HUES64 (cell line): Measurements from ENCODE around the gene ARNT2.

Experiments used
- H3K27ac ChIP-seq: 2 replicates; pipeline ENCODE4 v1.7.0; 2013; ENCODE audit warnings: low read depth, low read length, inconsistent platforms
- H3K27me3 ChIP-seq: 2 replicates; pipeline ENCODE4 v1.6.1; 2013; ENCODE audit warnings: mild to moderate bottlenecking, low read length; ENCODE audit not compliant: insufficient read depth
- H3K36me3 ChIP-seq: 2 replicates; pipeline ENCODE4 v1.6.1; 2013; ENCODE audit warnings: mild to moderate bottlenecking, low read length; ENCODE audit not compliant: insufficient read depth
- H3K4me1 ChIP-seq: 2 replicates; pipeline ENCODE4 v1.6.1; 2013; ENCODE audit warnings: mild to moderate bottlenecking, low read length, moderate library complexity; ENCODE audit not compliant: insufficient read depth
- H3K4me3 ChIP-seq: 2 replicates; pipeline ENCODE4 v1.5.1; 2013; ENCODE audit warnings: mild to moderate bottlenecking, low read length, moderate library complexity
- H3K9ac ChIP-seq: 2 replicates; pipeline ENCODE4 v1.6.1; 2013; ENCODE audit warnings: mild to moderate bottlenecking, low read depth, low read length
- H3K9me3 ChIP-seq: 2 replicates; pipeline ENCODE4 v1.6.1; 2013; ENCODE audit warnings: low read depth, low read length; ENCODE audit not compliant: insufficient read depth
- WGBS: fragments of 150-250, 120-280 bp; methylation state at CpG from one replicate; pipeline ENCODE4 v1.1.7; 2013; ENCODE audit warnings: missing lambda C conversion rate; 5-methylcytosine and 5-hydroxymethylcytosine counted together

The ARNT2 gene

DNA sequence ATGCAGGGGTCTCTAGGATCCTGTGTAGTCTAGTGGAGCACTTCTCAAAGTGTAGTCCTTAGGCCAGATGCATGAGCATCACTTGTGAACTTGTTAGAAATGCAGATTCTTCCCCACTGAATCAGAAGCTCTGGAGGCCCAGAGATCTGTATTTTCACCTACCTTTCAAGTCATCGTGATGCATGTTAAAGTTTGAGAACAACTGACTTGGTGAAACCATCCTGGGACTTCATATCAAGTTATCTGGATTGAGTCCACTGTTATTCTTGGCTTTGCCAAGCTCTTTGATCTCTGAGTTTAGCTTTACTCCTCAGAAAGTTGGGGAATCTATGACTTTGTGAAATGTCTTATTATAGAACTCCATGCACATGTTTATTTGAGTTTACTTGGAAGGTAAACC is 78.5 kb downstream of the ARNT2 start:
- Histone ChIP-seq H3K27ac (no peak overlapping the region), H3K4me1 (peaks cover 15% of the 10 kb centered on the region; the same call in 1 of the 2 replicates), H3K36me3 (no peaks in the 10 kb centered on the region), H3K9ac (no peak overlapping the region), H3K27me3 (no peaks in the 10 kb centered on the region), H3K9me3 (no peaks in the 10 kb centered on the region), H3K4me3 (no peak overlapping the region)
- WGBS: 76% methylated on average over 1 of the region's 1 CpG

DNA sequence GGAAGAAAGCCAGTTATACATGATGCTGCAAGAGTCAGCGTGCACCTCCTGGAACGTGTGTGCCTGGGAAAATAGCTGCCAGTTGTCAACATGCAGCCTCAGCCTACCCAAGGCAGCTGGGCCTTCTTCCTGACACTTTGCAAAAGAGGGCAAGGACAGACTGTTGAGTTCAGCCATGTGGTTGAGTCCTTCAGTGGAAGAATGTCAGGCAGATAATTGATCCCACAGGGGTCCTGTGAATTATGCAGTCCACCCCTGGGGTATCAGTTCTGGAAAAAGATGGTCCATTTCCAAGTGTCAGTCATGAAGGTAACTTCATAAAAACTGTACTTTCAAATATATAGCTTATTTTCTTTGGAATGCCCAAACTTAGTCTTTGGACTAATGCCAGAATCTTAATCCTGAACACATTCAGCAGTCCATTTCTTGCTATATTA is 79.6 kb downstream of the ARNT2 start:
- Histone ChIP-seq H3K27ac (no peak overlapping the region), H3K36me3 (no peaks in the 10 kb centered on the region), H3K9ac (no peak overlapping the region), H3K27me3 (no peaks in the 10 kb centered on the region), H3K9me3 (no peaks in the 10 kb centered on the region), H3K4me1 (peaks cover 15% of the 10 kb centered on the region; the same call in 1 of the 2 replicates), H3K4me3 (no peak overlapping the region)
- 88% methylated on average over 2 of the region's 2 CpGs for WGBS

DNA sequence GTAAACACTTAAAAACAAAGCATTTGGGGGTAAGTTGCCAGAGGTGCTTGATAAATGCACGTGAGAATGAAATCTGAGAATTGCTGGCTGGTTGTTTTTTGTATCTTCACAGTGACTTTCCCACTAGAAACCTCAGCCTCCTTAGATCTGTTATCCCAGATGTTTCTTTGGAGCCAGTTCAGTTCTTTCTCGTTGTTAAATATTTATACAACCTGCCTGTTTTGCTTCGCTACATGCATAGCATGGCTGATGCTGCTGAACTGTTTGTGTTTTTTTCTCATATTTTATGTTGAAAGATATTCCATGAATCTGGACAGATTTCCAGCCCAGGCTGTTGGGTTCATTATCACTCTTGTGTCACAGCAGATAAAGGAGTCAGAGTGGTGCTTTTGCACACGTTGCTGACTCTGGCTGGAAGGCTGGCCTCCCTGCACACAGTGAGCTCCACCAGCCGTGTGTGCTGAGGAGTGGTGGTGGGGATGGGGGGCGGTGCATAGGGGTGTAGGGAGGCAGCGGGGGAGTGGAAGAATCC is 80.2 kb downstream of the ARNT2 start:
- WGBS: 90% methylated on average over 7 of the region's 7 CpGs
- Histone ChIP-seq H3K4me1 (peaks cover 15% of the 10 kb centered on the region; the same call in 1 of the 2 replicates), H3K27ac (no peak overlapping the region)

GRCh38 chr15:80485370-80486164 is 81.4 kb downstream of the ARNT2 start:
- Histone ChIP-seq H3K4me1 (peaks cover 6% of the 10 kb centered on the region; the same call in 1 of the 2 replicates), H3K27me3 (no peaks in the 10 kb centered on the region), H3K4me3 (no peak overlapping the region), H3K9ac (no peak overlapping the region), H3K27ac (no peak overlapping the region), H3K36me3 (no peaks in the 10 kb centered on the region), H3K9me3 (no peaks in the 10 kb centered on the region)
- WGBS: 94% methylated on average over 5 of the region's 5 CpGs

More for the DNA sequence above, 80.2 kb downstream of the ARNT2 start:
- H3K36me3 ChIP-seq: no peaks in the 10 kb centered on the region
- H3K4me3 ChIP-seq: no peak overlapping the region
- no peaks in the 10 kb centered on the region for H3K27me3 ChIP-seq
- H3K9ac ChIP-seq: no peak overlapping the region
- H3K9me3 ChIP-seq: no peaks in the 10 kb centered on the region

- Histone ChIP-seq H3K36me3 (no peaks in the 10 kb centered on the region), H3K27ac (no peak overlapping the region), H3K9me3 (no peaks in the 10 kb centered on the region), H3K27me3 (no peaks in the 10 kb centered on the region), H3K4me1 (no peaks in the 10 kb centered on the region), H3K9ac (no peak overlapping the region), H3K4me3 (no peak overlapping the region)
- 91% methylated on average over 3 of the region's 4 CpGs for WGBS
These were observed 83.7 kb downstream of the ARNT2 start for GRCh38 chr15:80487839-80488390.

DNA sequence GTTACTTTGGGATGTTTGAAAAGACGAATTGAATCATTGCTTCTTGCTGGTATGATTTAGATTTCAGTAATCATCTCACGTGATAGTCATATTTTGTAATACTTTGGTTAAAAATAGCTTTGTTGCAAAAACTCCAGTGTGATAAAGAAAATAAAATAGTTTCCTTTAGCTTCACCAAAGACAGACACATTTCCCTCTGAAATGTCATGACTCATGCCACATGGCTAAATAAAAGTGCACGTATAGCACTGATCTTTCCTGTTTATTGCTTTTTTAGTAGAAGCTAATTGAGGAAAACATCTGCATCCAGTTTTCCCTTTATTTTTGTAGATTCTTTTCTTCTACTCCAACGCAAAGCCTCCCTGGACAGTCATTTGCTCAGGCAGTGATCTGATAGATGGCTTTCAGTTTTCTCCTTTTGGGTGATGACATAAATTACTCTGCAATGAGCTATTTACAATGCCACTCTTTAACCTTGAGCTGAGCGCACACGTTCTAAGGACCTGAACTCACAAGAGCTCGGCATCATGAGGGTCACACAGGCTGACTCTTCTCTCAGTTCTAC is 84.9 kb downstream of the ARNT2 start:
- Histone ChIP-seq H3K9ac (no peak overlapping the region), H3K36me3 (no peaks in the 10 kb centered on the region), H3K9me3 (no peaks in the 10 kb centered on the region), H3K4me1 (no peaks in the 10 kb centered on the region; the same call in 1 of the 2 replicates), H3K27me3 (no peaks in the 10 kb centered on the region), H3K4me3 (no peak overlapping the region), H3K27ac (no peak overlapping the region)
- WGBS: 90% methylated on average over 7 of the region's 7 CpGs

DNA sequence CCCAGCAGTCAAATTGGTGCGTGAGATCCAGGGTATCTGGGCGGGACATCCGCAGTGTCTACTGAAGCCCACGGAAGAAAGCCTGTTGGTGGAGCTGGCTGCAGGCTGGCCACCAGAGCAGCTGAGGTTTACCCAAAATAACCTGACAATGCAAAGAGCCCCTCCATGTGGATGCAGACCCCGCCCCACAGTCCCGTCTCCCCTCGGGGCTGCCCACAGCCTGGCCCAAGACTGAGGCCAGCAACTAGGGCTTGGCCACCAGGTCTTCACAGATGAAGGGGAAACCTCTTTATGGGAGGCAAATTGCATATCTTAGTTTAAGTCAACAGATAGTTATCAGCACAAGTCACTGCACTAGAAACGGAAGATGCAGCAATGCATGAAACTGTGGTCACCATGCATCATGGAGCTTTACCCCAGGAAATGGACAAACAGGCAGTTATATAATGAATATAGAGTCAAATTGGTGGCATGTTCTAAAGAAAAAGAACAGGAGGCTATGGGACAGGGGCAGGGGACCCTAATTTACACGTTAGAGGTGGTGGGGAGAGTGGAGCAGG is 86.3 kb downstream of the ARNT2 start:
- no peak overlapping the region for H3K27ac ChIP-seq

GRCh38 chr15:80491163-80491847 is 87.1 kb downstream of the ARNT2 start:
- Histone ChIP-seq H3K9me3 (no peaks in the 10 kb centered on the region), H3K27ac (no peak overlapping the region), H3K4me1 (peaks cover 8% of the 10 kb centered on the region), H3K27me3 (no peaks in the 10 kb centered on the region), H3K36me3 (no peaks in the 10 kb centered on the region), H3K4me3 (no peak overlapping the region), H3K9ac (no peak overlapping the region)
- WGBS: 94% methylated on average over 7 of the region's 7 CpGs

More for the DNA sequence above, 86.3 kb downstream of the ARNT2 start:
- no peak overlapping the region for H3K9ac ChIP-seq
- no peak overlapping the region for H3K4me3 ChIP-seq
- peaks cover 8% of the 10 kb centered on the region for H3K4me1 ChIP-seq
- no peaks in the 10 kb centered on the region for H3K27me3 ChIP-seq
- WGBS: 95% methylated on average over 9 of the region's 9 CpGs
- no peaks in the 10 kb centered on the region for H3K9me3 ChIP-seq
- no peaks in the 10 kb centered on the region for H3K36me3 ChIP-seq

- WGBS: 100% methylated on average over 1 of the region's 2 CpGs
- no peak overlapping the region for H3K27ac ChIP-seq
- H3K9me3 ChIP-seq: no peaks in the 10 kb centered on the region
- H3K36me3 ChIP-seq: no peaks in the 10 kb centered on the region
- H3K27me3 ChIP-seq: no peaks in the 10 kb centered on the region
- H3K9ac ChIP-seq: no peak overlapping the region
- no peak overlapping the region for H3K4me3 ChIP-seq
- H3K4me1 ChIP-seq: peaks cover 8% of the 10 kb centered on the region
These were observed 88.2 kb downstream of the ARNT2 start for GRCh38 chr15:80492409-80492808.

DNA sequence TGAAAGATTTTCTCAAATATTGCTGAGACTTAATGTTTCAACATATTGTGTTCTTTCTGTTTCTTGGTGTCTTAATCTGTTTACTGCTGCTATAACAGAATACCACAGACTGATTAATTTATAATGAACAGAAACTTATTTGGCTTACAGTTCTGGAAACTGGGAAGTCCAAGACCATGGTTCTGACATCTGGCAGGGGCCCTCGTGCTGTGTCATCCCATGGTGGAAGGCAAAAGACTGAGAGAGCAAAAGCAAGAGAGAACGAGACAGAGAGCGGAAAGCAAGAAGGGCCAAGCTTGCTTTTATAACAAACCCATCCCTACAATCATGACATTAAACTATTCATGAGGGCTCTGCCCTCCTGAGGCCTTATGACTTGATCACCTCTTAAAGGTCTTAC is 88.7 kb downstream of the ARNT2 start:
- Histone ChIP-seq H3K9ac (no peak overlapping the region), H3K4me1 (peaks cover 8% of the 10 kb centered on the region), H3K27me3 (no peaks in the 10 kb centered on the region), H3K9me3 (no peaks in the 10 kb centered on the region), H3K27ac (no peak overlapping the region), H3K36me3 (no peaks in the 10 kb centered on the region), H3K4me3 (no peak overlapping the region)
- WGBS: 93% methylated on average over 3 of the region's 3 CpGs
